Stimulated activated CD4-positive, alpha-beta T cell treated with anti-CD3 and anti-CD28 coated beads, Interleukin-1b, Interleukin-23, amount 100 ng/mL, for 48 hours (primary cell): ENCODE data around the gene TNNI3K.

Experiments used
- DNase-seq: peaks from one replicate; pipeline ENCODE4 v3.0.0-alpha.2; 2020

TNNI3K gene

DNA sequence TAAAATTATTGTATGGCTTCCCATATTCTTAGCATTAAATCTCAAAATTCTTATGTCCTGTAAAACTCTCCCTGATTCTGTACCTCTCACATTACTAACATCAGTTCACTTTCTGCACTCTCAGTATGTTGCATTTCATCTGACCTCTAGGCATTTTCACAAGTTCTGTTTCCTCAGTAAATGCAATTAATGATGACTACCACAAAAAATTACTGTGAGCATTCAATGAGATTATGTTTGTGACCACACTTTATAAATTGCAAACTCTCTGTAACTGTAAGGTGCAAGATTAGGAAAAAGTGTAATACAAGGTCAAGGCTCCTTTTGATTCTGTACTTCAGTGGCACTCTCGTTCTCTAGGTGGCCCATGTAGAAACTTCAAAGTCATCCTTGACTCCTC is 216.8 kb downstream of the TNNI3K start:
- DNase-seq = no peak

DNA sequence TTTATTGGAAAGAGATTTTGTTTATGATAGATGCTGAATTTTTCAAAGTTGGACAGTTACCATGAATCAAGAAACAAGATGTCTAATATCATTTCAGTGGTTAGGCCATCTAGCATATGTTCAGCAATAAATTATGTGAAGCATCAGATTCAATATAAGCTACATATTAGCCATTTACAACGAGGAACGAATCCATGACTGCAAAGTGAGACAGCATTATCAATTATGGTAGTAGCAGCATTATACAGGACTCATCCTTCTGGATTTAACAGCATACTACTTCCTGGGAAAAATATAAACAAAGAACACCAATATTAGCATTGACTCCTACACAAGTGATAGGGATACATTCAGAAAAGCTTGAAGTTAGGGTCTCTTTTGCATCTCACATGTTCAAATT is 218.1 kb downstream of the TNNI3K start:
- DNase-seq = no peak

DNA sequence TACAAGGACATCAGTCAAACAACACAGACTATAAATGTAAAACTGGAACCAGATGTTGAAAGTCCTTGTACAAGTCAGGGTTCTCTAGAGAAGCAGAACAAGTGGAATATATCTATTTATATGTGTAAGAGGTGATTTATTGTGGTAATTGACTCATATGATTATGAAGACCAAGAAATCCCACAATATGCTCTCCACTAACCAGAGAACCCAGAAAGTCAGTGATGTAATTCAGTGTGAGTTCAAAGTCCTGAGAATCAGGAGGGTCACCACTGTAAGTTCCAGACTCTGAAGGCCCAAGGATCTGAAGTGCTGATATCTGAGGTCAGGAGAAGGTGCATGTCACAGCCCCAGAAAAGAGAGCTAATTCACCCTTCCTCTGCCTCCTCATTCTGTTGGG is 220.2 kb downstream of the TNNI3K start:
- no peak for DNase-seq

DNA sequence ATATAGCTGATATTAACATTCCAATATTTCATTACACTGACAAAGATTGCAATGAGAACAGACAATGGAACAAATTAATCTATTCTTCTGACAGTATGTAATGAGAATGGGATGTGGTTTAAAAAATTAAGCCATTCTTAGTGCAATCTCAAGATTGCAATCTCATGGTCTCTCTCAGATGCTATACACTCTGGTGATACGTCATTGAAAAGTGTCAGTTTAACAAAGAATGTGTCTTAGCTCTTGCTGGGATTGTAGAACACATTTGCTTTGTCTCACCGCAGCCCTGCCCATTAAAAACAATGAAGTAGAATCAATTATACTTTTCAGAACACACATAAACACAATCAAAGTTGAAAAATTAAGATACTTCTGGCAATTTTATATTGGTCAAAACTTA is 222.1 kb downstream of the TNNI3K start:
- DNase-seq = no peak

DNA sequence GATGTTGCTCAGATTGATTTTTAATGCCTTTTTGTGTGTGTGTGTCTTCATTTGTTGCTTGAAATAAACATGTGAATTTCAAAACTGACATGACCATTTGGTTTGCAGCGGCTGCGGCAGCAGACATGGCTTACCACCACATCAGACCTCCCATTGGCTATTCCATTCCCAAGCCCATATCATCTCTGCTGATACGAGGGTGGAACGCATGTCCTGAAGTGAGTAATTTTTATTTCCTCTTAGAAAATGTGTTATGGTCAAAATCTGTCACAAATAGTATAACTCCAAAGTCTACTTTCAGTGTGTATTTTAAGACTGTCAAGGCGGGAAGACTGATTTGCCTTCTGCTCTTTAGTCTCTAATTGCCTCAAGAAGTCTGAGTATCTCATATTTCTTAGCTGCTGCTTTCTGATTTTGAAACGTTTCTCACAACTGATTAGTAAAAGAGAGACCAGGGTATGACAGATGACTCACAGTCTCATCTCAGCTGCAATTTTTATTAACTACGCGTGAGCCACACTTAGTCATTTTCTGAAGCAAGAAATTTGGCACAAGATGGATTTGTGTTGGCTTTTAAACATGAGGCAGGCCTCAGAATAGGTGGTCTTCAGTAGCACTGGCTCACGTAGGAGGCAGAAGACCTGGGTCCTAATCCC is 228.3 kb downstream of the TNNI3K start:
- no peak for DNase-seq

DNA sequence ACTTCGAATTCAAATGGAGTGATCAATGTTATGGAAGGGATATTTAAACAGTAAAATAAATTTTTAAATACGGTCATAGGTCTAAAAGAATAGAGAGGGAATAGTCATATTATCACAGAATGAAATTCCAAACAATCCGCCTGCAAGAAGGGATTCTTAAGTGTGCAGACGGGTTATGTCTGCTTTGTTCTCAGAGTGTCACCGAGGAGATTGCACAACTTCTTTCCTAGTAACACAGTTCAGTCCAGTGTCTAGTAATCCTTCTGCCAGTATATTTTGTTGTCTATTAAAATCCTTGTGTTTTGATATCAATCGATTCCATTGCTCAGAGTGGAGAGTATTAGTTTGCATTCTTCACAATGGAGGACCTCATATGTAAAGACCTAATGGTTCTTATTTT is 228.8 kb downstream of the TNNI3K start:
- no peak for DNase-seq

DNA sequence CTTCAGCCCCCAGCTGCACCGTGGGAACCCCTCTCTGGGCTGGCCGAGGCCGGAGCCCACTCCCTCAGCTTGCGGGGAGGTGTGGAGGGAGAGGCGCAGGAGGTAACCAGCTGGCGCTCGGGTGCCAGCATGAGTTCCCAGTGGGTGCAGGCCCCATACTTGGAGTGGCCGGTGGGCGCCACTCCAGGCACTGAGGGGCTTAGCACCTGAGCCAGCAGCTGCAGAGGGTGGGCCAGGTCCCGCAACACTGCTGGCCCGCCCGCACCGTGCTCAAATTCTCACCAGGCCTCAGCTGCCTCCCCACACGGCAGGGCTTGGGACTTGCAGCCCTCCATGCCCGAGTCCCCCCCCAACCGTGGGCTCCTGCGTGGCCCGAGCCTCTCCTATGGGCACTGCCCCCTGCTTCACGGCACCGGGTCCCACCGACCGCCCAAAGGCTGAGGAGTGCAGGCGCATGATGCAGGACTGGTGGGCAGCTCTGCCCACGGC is 230.1 kb downstream of the TNNI3K start:
- DNase-seq = no peak

DNA sequence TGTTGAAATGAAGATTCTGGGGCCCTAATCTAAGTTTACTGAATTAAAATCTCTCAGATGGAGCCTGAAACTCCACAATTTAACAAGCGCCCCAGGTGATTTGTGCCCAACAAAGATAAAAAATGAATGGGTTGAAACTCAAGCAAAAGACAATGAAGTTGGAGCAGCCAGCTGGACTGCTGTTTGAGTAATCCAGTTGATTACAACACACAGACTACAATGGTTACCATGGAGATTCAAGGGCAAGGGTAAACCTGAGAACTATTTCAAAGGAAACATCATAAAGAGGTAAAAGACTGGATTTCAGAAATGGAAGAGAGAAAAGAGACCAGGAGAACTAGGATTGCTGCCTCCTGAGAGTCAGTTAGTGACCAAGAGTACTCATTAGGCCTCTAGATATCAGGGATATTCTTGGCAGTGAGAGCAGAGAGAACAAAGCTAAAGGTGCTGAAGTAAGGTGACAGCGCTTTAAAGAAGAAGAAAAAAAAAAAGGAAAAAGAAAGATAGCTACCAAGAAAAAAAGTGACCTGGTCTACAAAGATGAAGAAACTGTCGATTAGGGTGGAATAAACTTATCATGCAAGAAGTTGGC is 232.7 kb downstream of the TNNI3K start:
- DNase-seq = no peak

DNA sequence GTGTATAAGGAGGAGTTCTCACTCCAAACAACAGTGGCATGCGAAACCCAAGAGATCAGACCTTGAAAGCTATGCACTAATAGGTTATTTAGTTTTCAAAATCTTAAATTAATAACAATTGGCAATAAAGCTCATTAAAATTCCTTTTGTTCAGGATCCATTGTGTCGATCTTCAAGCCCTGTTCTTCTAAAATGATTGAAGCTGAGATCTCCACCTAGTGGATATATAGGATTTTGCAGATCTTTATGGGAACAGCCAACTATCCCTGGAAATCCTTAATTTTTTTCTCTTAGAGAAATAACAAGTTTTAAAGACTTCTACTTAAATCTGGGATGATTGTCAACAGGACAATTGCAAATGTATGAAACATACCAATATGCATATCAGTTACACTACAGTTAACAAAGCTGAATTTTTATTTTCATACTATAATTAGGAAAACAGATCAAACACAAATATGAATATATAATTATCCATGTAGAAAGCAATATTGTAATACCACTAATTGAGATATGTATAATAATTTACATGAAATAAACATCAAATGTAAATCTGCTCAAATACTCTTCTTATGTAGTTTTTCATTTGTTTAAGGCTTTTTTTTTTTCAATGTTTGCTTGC is 233.9 kb downstream of the TNNI3K start:
- DNase-seq = no peak

DNA sequence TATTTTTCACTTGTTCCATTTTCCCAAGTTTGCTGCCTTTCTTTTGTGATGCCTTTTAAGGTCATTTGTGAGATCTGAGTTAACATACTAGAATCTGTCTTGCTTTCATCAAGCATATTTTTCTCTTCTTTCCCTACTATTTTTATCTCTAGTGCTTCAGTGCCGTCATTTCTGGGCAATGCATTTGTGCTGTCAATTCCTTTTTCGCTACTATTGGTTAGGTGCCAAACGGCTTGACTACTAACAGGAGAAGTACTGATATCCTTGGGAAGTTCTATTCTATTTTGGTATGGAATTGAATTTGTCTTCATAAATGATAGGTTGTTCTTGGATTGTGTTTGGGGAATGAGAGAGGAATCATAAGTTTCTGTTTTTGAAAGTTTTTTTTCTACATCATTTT is 235.1 kb downstream of the TNNI3K start:
- no peak for DNase-seq

DNA sequence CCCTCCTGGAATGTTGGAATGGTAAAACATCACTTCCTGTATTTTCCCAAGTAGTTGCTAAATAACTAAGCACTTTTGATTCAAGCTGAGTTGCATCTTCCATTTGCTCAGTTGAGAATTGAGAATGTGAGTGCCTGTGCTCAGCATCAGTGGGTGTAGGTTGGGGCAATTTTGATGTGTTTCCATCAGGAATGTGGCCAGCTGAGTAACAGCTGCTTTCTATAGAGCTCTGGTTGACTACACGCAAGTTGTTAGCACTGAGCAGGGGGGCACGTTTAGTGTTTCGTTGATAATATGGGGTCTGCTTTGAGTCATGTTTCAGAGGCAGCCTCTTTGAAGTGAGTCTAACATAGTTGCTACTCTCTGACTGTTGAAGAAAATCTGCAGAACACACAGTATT is 235.7 kb downstream of the TNNI3K start:
- no peak for DNase-seq

DNA sequence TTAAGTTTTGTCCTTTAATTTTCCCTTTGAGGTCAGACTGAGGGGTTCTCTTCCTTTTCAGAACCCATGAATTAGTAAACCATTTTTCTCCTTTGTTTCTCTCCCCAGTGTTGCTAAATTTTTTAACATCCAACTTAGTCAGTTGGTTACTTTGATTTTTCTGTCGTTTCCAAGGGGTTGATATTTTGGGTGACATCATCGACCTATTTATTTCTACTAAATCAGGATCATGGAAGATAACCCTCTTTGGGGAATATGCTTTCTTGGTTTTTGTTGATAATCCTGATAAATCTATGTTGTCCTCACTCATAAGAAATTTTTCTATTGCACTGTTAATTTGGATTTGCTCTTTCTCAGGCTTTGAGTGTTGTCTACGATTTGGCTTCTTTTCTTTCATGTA is 236.3 kb downstream of the TNNI3K start:
- no peak for DNase-seq

DNA sequence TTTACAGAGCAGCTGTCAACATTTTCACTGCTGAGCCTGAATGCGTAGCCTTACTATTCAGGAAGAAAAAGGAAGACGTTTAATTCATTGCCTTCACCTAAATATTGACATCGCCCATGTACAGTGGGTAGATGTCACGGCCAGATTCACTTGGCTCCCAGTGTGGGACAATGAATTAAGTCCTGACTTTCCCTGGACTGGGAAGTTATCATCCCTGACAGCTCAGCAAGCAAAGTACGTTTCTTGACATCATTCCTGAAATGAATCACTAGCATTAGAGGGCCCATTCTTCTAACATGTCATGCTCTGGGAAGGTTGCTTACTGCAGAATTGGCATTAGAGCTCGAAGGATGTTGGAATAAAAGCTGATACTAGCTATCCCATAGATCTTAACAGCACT is 239.4 kb downstream of the TNNI3K start:
- DNase-seq = no peak

DNA sequence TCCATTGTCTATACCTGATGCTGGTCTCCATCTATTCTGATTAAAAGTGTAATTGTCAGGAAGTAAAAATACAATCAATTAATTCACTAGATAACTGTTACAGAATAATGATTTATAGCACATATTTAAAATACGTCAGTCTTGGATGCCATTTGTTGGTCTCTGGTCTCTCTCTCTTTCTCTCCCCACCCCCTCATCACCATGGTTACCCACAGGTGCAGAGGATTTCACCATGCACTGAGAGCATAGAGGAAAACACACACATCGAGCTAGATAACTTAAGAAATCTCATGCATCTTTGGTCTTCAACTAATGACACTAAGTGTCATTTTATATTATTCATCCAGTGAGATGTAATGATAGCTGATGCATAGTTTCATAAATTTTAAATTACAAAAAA is 243.8 kb downstream of the TNNI3K start:
- no peak for DNase-seq

DNA sequence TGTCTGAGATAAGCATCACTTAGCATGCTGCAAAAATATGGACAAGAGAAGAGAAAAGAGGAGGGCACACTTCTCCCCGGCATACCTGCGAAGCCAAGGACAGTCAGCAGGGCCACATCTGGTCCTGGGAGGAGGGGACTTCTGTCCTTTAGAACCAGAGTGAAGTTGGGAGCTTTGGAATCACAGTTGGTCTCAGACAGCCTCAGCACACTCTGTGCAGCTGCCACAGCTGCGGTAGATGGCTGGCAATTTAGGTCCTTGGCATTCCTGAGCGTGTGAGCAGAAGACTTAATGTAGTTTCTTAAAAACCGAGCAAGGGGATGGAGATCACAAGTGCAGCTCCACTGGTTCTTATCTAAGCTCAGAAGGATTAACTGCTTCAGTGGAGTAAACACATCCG is 244.9 kb downstream of the TNNI3K start:
- no peak for DNase-seq

DNA sequence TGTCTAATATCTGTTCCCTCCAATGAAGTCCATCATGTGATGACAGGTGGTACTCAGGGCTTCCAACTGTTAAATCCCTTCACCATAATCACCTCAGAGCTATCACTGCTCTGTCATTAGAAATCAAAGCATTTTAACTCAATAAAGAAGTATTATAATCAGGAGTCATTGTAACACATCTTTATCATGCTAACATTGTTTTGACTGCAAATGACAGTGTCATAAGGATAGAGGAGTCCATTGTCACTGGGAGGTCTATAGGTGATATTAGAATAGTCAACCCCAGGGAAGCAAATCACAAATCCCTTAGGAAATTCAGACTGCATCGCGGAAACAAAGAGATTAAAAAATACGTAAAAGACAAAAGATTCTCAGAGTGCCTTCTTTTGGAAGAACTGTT is 246.4 kb downstream of the TNNI3K start:
- DNase-seq = no peak

DNA sequence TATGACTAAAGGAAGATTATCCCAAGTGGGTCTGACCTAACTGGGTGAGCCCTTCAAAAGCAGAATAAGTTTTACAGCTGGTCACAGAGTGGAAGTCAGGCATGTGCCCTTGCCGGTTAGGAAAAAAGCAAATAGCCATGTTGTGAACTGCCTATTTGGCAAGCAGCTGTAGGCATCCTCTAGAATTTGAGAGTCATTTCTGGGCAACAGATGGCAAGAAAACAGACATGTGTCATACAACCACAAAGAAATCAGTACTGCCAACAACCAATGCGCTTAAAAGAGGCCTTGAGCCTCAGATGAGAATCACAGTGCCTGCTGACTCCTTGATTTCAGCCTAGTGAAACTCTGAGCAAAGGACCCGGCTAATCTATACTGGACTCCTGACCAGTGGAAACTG is 250.4 kb downstream of the TNNI3K start:
- no peak for DNase-seq

DNA sequence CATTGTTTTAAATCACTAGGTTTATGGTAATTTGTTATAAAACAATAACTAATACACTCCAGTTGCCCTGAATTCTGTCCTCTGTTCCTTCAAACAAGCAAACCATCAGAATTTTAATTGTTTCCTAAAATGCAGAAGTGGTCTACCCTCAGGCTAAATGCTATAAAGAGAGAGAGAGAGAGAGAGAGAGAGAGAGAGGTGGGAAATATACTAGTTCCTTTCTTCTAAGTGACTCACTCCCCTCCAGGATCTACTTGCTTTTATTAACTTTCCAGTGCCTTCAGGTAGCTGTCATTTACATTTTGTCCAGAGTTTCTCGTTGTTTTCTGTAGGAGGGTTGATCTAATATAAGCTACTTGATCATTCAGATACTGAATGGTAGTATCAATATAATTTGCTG is 250.8 kb downstream of the TNNI3K start:
- no peak for DNase-seq

DNA sequence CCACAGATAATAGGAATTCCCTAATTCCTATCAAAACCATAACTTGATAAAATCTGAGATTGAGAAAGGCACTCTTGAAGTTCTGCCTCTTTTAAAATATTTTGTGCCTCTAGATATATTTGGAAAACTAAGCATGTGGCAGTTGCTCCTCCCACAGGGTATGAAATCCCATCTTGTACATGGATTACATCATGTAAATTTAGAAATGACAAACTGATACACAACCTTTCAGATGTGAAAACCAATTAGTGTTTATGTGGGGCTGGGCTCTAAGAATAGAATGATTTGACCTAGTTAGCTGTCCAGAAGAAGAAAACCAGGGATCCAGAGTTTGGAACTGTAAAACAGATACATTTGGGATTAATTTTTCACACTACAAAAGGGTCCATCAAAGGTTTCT is 261.5 kb downstream of the TNNI3K start:
- DNase-seq = no peak

DNA sequence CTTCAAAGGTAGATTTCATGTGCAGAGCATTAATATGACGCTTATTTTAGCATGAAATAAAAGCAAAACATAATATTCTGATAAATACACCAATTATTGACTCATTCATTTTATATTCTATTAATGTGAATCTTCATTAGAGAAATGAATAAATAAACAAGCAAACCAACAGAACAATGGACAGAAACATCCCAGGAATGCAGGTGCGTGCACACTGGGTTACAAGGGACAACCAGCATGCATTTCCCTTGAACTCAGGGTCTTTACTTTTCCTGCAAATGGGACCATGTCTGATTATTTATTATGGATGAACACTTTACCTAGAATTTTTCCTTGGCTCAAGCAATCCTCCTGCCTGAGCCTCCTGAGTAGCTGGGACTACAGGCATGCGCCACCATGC is 263.7 kb downstream of the TNNI3K start:
- no peak for DNase-seq

DNA sequence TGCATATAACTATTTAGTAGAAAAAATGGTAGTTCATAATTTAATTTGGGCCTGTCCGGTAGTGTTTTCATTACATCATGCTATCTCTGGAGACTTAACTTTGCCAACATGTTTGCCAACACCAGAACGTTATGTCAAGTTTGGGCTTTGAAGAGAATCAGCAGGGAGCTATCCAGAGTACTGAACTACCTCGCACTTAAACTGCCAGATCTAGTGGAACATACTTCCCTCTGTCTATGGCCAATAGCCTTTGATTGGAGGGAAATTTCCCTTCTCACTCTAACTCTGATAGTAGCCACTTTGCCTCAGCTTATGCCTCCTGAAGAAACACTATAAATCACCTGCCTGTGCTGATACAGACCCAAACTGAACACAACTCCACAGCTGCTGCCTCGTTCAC is 267.2 kb downstream of the TNNI3K start:
- DNase-seq = no peak

DNA sequence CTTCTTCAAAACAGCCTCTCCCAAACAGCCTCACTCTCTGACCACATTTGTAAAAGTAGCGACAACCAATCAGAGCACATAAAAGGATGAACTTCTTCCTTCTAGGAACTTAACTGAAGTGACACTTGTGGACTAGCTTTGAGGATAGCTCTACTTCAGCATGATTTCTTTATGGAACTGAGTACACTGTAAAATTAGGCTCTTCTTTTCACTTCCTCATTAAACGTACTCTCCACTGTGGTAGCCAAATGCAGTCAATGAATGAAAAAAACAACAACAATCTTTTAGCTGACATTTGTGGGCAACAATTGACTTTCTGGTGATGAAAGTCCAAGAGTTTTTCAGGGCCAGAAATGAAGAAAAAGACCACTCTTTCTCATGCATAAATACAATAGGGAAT is 267.7 kb downstream of the TNNI3K start:
- DNase-seq = no peak

DNA sequence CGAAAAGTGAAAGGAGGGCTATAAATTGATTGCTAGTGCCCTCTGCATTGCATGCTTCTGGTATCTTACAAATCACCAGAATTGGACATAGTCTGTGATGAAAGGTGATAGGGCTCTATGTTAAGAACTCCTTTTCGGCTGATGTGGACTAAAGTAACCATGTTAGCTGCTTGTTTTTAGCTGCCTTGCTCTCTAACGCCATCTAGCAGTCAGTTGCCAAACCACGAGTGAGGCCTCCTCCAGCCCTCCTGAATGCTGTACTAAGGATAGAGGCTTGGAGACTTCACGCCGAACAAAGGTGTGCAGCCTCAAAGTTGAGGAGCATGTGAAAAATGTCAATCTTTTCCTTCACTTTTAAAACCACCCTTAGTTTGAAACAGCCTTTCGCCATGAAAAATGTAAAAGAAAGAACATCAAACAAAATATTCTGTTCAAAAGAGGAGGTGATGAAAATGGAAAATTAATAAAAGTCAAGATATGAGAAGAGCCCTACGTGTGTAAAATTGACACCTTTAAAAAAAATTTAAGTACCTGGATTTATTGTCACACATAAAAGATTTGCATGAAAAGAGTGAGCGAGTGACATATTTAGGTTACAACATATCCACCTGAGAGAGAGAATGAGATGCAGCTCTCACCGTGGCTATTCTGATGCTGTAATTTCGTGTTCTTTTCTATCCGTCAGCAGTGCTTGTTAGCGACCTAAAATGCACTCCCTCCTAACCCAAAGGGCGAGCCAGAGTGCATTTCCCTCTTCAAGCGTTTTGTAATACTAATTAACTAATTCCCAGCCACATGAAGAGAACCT is 269.1 kb downstream of the TNNI3K start:
- DNase-seq = peak; percentile 41
